Activated T-helper 1 cell treated with Interleukin-2 at 50 U/mL for 16 hours (primary cell): Measurements from ENCODE around the gene SEC11C.

Source experiments
- DNase-seq: peaks from one replicate; pipeline ENCODE4 v3.0.0-alpha.2; 2020; ENCODE audit warnings: low read depth

SEC11C gene

DNA sequence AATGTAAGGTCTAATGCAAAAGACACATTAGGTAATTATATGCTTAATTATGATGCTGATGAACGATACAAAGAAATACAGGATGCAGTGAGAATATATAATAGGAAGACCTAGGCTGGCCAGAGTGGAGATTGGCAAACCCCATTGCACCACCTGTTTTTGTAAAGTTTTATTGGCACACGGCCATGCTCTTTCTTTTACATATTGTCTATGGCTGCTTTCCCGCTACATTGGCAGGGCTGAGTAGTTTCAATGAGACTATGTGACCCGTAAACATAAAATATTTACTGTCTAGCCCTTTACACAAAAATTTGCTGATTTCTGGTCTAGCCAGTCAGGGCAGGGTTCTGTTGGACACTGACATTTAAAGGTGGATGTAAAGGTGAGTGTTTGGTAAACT lies 5.4 kb downstream of the SEC11C start:
- DNase-seq: no peak

- no peak for DNase-seq
Observed at GRCh38 chr18:59148192-59148591, 8.5 kb downstream of the SEC11C start.

DNA sequence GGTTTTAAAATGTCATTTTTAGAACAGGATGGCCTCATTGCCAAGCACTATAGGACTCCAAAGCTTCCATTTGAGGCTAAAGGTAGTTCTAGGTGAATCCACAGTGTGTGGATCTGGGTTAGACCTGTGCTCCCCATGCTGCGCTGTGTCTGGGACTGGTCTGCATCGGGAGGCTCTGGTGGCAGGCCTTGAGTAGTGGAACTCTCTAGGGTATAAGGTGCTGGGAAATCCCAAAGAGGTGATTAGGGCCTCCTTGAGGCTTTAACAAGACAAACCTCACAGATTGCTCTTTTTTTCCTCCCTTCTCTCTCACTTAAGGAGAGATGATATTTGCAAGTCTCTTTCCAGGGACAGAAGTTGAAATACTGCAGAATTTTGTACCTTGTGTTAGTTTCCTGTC lies 9.3 kb downstream of the SEC11C start:
- no peak for DNase-seq

DNA sequence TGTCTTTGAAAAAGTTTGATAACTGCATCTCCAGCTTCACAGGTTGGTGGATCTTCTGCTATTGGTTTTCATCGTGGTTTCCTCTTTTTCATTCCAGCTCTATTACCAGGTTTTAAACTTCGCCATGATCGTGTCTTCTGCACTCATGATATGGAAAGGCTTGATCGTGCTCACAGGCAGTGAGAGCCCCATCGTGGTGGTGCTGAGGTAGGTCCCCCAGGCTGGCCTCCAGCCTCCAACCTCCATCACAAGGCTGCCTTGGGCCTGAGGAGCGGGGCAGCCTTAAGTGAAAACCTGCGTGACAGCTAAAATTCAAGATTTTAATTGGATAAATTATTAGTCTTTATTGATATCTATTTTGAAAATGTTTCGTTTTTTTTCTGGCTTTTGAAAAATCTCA lies 9.7 kb downstream of the SEC11C start:
- DNase-seq: no peak

DNA sequence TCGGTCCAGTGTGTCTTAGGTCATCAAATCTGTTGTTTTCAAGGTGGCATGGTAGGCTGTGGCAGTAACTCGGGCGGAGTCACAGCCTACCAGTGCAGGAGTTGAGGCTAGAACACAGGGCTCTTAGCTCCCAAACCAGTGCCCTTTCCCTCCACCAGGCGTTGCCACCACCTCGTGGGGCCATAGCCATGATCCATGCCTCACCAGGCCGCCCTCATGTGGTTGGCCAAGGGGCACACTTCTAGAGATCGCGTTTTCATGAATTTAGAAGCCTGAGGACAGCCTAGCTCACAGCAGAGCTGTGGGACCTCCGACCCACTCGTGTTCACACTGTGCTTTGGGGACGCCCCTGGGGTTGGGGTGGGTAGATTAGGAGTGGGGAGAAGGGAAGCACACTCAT lies 10.6 kb downstream of the SEC11C start:
- DNase-seq: no peak

- DNase-seq: no peak
Observed at GRCh38 chr18:59155153-59155552, 15.5 kb downstream of the SEC11C start.

GRCh38 chr18:59156316-59156715 lies 16.6 kb downstream of the SEC11C start:
- no peak for DNase-seq

- no peak for DNase-seq
Observed at GRCh38 chr18:59159265-59159664, 19.6 kb downstream of the SEC11C start.

DNA sequence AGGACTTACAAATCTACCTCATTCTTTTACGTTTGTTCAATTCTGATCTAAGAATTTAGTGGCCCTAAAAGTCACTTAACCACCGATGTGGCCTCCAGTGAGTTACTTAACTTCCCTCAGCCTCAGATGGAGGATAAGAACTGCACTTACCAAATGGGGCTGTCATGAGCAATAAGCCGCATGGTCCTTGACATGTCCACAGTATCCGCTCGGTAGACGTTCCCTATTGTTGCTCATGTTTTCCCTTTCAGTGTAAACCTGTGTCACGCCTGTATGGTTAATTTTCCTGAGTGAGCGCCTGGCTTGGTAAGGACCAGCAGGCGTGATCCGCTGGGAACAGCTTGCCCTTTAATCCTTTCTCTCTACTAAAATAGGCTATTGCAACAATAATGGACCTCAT lies 20.3 kb downstream of the SEC11C start:
- no peak for DNase-seq

DNA sequence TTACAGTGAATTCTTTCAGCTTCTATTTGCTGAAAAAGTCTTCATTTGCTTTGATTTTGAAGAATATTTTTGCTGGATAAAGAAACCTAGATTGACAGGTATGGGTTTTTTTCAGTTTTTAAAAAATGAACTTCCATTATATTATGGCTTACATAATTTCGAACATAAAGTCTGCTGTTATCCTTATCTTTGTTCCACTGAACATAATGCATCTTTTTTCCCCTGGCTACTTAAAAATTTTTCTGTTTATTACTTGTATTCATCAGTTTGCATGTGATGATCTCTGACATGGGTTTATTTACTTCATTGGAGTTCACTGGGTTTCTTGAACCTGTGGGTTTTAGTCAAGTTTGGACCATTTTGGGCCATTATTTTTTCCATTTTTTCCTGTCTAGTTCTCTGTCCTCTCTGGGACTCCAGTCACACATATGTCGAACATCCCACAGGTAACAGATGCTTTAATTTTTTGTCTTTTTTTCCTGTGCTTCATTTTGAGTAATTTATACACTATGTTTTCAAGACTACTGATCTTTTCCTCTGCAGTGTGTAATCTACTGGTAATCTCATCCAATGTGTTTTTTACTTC lies 33.1 kb downstream of the SEC11C start:
- no peak for DNase-seq

DNA sequence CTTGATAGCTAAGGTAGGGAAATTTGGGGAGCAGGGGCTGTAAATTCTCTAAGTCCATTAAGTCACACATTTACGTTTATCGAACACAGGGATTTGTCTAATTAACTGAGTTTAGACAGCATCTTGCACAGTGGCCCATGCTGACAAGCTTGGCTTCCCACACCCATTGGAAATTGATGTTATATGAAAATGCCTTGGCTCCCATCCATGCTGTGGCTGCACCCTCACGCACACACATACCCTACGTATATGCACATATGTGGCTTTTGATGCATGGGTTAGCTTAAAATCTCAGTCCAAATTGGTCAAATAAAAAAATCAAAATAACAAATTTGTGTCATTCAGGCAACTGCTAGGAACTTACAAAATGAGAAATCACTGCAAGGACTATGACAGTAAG lies 37.8 kb downstream of the SEC11C start:
- no peak for DNase-seq

GRCh38 chr18:59180150-59180845 lies 40.6 kb downstream of the SEC11C start:
- no peak for DNase-seq

DNA sequence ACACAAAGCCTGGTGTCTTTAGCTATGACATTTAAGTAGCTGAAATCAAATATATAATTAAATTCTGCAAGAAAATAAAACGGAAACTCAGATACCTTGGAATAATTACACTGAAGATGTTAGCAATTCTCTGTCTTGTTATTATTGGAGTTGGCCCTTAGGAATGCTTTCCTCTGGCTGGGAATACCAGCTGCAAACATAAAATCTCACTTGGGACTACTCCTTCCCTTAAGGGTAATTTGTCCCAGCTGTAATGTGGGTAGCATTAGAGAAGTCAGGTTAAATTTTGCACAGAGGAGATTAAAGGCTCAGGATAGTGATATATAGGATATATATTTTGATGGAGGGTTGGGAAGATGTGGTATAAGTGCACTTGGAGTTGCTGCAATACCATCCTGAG lies 43.0 kb downstream of the SEC11C start:
- DNase-seq: no peak

DNA sequence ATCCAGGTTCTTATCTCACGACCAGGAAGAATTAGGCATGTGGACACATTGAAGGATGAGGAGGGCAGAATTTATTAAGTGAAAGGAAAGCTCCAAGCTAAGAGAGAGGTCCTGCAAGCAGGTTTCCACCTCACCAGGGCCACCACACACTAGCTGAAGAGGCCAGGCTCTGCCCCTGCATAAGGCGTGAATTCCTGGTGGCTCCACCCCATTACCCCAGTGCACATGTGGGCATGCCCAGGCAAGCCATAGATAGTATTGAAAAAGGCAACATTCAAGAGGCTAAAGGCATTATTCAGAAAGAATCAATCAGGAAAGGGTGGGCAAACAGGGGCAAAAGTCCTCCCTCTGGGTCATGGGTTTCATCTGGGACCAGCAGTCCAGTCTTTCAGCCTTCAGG lies 49.3 kb downstream of the SEC11C start:
- DNase-seq: no peak

GRCh38 chr18:59189746-59190145 lies 50.1 kb downstream of the SEC11C start:
- DNase-seq: no peak

GRCh38 chr18:59196161-59196725 lies 56.6 kb downstream of the SEC11C start:
- DNase-seq: no peak

- DNase-seq: no peak
Observed at GRCh38 chr18:59197636-59198035, 58.0 kb downstream of the SEC11C start.

DNA sequence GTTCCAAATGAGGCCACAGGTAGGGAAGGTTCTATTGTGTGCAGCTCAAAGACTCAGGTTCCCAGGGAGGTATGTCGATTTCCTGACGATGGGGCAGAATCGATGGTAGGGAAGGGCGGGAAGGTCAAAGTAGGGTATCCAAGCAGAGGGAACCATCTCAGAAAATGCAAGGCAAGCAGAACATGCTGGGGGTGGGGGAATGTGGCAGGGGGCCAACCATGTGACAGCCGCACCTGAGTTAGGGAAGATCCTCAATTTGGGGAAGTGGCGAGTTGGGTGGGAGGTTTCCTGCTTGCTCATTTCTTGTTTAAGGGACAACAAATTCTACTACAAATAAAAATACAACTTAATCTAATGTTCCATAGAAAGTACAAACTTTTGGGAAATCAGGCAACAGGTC lies 58.5 kb downstream of the SEC11C start:
- DNase-seq: no peak

- DNase-seq: no peak
Observed at GRCh38 chr18:59200787-59201186, 61.1 kb downstream of the SEC11C start.

DNA sequence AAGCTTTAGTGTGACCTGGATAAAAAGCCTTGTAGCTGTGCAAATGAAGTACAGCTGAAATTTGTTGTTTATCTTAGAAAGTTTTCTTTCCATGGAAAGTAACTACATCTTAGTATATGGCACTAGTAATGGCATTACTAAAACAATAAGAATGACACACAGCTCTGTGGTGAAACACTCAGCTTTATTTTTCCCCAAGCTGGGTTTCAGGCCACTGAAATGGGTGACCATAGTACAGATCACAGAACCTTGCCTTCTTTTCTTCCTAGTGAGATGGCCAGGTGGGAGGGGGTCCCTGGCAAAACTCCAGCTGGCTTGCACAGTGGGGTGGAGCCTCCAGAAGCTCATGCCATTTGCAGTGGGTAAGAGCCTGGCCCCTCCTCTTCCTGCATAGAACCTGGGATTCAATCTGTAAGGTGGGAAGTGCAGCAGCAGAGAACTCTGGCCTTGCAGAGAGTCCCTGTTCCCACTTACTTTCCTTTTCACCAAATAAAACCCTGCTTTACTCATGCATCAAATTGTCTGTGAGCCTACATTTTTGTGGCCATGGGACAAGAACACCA lies 62.7 kb downstream of the SEC11C start:
- DNase-seq: no peak

DNA sequence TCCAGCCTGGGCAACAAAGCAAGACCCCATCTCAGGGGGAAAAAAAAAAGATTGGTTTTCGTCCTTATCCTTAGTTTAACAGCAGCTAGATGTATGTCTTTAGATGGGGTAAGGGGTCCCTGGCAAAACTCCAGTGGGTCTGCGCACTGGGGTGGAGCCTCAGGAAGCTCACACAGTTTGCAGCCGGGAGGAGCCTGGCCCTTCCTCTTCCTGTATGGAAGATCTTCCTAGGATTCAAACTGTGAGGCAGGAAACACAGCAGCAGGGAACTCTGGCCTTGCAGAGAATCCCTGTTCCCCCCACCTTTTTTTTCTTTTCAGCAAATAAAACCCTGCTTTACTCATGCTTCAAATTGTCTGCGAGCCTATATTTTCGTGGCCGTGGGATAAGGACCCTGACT lies 67.8 kb downstream of the SEC11C start:
- DNase-seq: no peak
